K562 (cell line): ENCODE measurements around the gene KCNB1. TPM values are rescaled to one million over a fixed set of nuclear protein-coding genes. Genes with fewer than 3 reads are reported as not detected.
"Not testable (repeated sequence)": the region's sequence is repeated elsewhere in the genome, so short reads cannot be mapped to it uniquely, and the experiment has no call there.

ENCODE experiments used
- ATAC-seq: fragments of 200-7000 bp; cut with Tn5 transposase; 3 replicates; pipeline ENCODE4 v1.9.1; 2020; ENCODE audit warnings: moderate library complexity
- BruUV-seq: library from RNA; stranded (reverse); fragments of 400-500 nt; replicated peaks from 2 replicates; lab custom pipeline; 2021; lab: Mats Ljungman, UMichigan
- CTCF ChIA-PET: fragments of 300-600 bp; formaldehyde crosslinking; extraction: SDS; loops from one replicate; lab custom pipeline; 2021; ENCODE audit warnings: low intra/inter-chr PET ratio; lab: Yijun Ruan, JAX
- POLR2A ChIA-PET: fragments of 300-600, 350-650 bp; sonication (Branson Sonifier 250); formaldehyde crosslinking; extraction: SDS; loops from one replicate; lab custom pipeline; 2021; ENCODE audit warnings: antibody characterized with exemption, inconsistent platforms; lab: Yijun Ruan, JAX
- DNase-seq, 4 experiments: peaks; one replicate each; pipeline versions ENCODE4 v3.0.0 to v3.0.0-alpha.2; 2011 to 2018; ENCODE audit warnings: low spot score in 3 of 4, mixed read lengths in 3 of 4; ENCODE audit errors: extremely low read depth in 1 of 4
- FAIRE-seq: peaks from 2 replicates; lab custom pipeline; 2011; peaks lifted over from hg19 to GRCh38; lab: Jason Lieb, UNC
- H2AFZ ChIP-seq: 2 replicates; pipeline ENCODE4 v1.6.0; 2011; ENCODE audit warnings: low read depth, low read length, control low read depth, inconsistent platforms
- H3K27ac ChIP-seq: fragments of 200-600 bp; 3 replicates; pipeline ENCODE4 v1.8.0; 2011; ENCODE audit warnings: low read depth, mild to moderate bottlenecking, control low read depth, inconsistent platforms, low read length, moderate library complexity, mixed read lengths; ENCODE audit errors: extremely low read depth
- H3K27me3 ChIP-seq, 2 experiments: fragments of 300-600 bp in 1 of 2; 2 replicates in 1 of 2; 3 replicates in 1 of 2; pipeline versions ENCODE4 v1.6.0 to v1.8.0; 2011; ENCODE audit warnings: inconsistent platforms in 2 of 2, low read length in 2 of 2, mild to moderate bottlenecking in 1 of 2, mixed read lengths in 1 of 2, moderate library complexity in 1 of 2; ENCODE audit not compliant: control insufficient read depth in 2 of 2, insufficient read depth in 2 of 2
- H3K36me3 ChIP-seq: fragments of 300-600 bp; 3 replicates; pipeline ENCODE4 v1.8.0; 2011; ENCODE audit warnings: mild to moderate bottlenecking, low read length, inconsistent platforms; ENCODE audit not compliant: control insufficient read depth, insufficient read depth
- H3K4me1 ChIP-seq, 2 experiments: fragments of 200-600 bp in 1 of 2; replicated peaks in 1 of 2; 2 replicates in 1 of 2; 3 replicates in 1 of 2; pipeline versions ENCODE4 v1.5.1 to v1.8.0; 2011; ENCODE audit warnings: inconsistent platforms in 2 of 2, low read length in 2 of 2, mild to moderate bottlenecking in 1 of 2, mixed read lengths in 1 of 2, moderate library complexity in 1 of 2; ENCODE audit not compliant: control insufficient read depth in 2 of 2, insufficient read depth in 2 of 2
- H3K4me2 ChIP-seq: 2 replicates; pipeline ENCODE4 v1.6.1; 2011; ENCODE audit warnings: low read length, control low read depth, inconsistent platforms, mixed read lengths; ENCODE audit not compliant: insufficient read depth
- H3K4me3 ChIP-seq: fragments of 200-600 bp; sonication (generic), shearing (Covaris generic); 2 replicates; pipeline ENCODE4 v1.5.1; 2016; ENCODE audit warnings: control low read depth, inconsistent platforms
- H3K79me2 ChIP-seq: fragments of 200-600 bp; 3 replicates; pipeline ENCODE4 v1.8.0; 2011; ENCODE audit warnings: low read length, inconsistent platforms; ENCODE audit not compliant: control insufficient read depth, insufficient read depth
- H3K9ac ChIP-seq, 2 experiments: 2 replicates each; pipeline versions ENCODE4 v1.6.0 to v1.6.1; 2011; ENCODE audit warnings: low read depth in 2 of 2, low read length in 2 of 2, control low read depth in 1 of 2, inconsistent platforms in 1 of 2, mild to moderate bottlenecking in 1 of 2, mixed read lengths in 1 of 2; ENCODE audit not compliant: insufficient read depth in 1 of 2
- H3K9me1 ChIP-seq: one replicate; pipeline ENCODE4 v1.6.0; 2011; ENCODE audit warnings: inconsistent platforms, mild to moderate bottlenecking, low read length, moderate library complexity; ENCODE audit not compliant: control insufficient read depth, insufficient read depth
- H3K9me3 ChIP-seq: replicated peaks from 2 replicates; pipeline ENCODE4 v1.5.1; 2011; ENCODE audit warnings: low read depth, low read length, inconsistent platforms; ENCODE audit not compliant: control insufficient read depth, insufficient read depth
- H4K20me1 ChIP-seq: replicated peaks from 2 replicates; pipeline ENCODE4 v1.6.1; 2011; ENCODE audit warnings: low read length, inconsistent platforms, mixed read lengths; ENCODE audit not compliant: control insufficient read depth, insufficient read depth
- RCOR1 ChIP-seq, 2 experiments: IDR thresholded peaks; 2 replicates each; pipeline ENCODE4 v1.6.1; 2012; ENCODE audit warnings: low read depth in 2 of 2, low read length in 2 of 2, borderline replicate concordance in 1 of 2, improper control_type of control experiment in 1 of 2
- TCF3 ChIP-seq: sonication (generic); formaldehyde crosslinking; IDR thresholded peaks from 2 replicates; pipeline ENCODE4 v1.4.0; 2020; ENCODE audit warnings: mild to moderate bottlenecking, missing genetic modification reagents
- WGBS: fragments of 100-300 bp; shearing (Covaris generic); methylation state at CpG from one replicate; pipeline ENCODE4 v1.1.6; 2016; ENCODE audit warnings: low coverage, mixed read lengths; ENCODE audit not compliant: insufficient coverage; ENCODE audit errors: missing lambda C conversion rate; 5-methylcytosine and 5-hydroxymethylcytosine counted together
- in situ Hi-C: fragments of 300-500 bp; cut with MboI; formaldehyde crosslinking; loops from 4 replicates; pipeline ENCODE4 v1.15.0; 2018; ENCODE audit warnings: inconsistent platforms, mixed read lengths
- intact Hi-C: fragments of 100-400 bp; cut with micrococcal nuclease; formaldehyde crosslinking; loops from 2 replicates; pipeline ENCODE4 v1.14.2; 2022
- polyA plus RNA-seq, 8 experiments: library from polyadenylated mRNA; depleted of rRNA in 4 of 8; stranded (reverse) in 5 of 8; unstranded in 3 of 8; fragments of >200 nt; fragmentation: Nextera tagmentation in 2 of 8; fragmentation: Illumina TruSeq in 1 of 8; extraction: Ambion mirVana in 2 of 8; extraction: Trizol in 1 of 8; gene quantifications; 2 replicates each; pipeline versions ENCODE4 v1.2.1 to v1.2.3, GENCODE V29; 2011 to 2014; ENCODE audit warnings: inconsistent platforms in 1 of 8, missing spikeins in 1 of 8
- total RNA-seq, 7 experiments: library from RNA; depleted of rRNA in 6 of 7; stranded (reverse); fragments of >200 nt in 6 of 7; fragmentation: Illumina TruSeq in 2 of 7; extraction: Trizol in 2 of 7; gene quantifications; 2 replicates each; pipeline versions ENCODE4 v1.2.1 to v1.2.3, GENCODE V29; 2011 to 2021; ENCODE audit warnings: low replicate concordance in 1 of 7
- TF ChIP-seq, protein P1 (sequence below): sonication (generic); formaldehyde crosslinking; IDR thresholded peaks from 2 replicates; pipeline ENCODE4 v1.8.1; 2023; ENCODE audit warnings: mild to moderate bottlenecking, missing genetic modification reagents

KCNB1 gene
- total and polyA plus RNA-seq, 9 of the 15 experiments (the other 6 are each of a cell fraction or from before 2014, with no cell fraction given) = 0.01 to 0.06 TPM; not detected in 7

- TF ChIP-seq, protein P1, sequence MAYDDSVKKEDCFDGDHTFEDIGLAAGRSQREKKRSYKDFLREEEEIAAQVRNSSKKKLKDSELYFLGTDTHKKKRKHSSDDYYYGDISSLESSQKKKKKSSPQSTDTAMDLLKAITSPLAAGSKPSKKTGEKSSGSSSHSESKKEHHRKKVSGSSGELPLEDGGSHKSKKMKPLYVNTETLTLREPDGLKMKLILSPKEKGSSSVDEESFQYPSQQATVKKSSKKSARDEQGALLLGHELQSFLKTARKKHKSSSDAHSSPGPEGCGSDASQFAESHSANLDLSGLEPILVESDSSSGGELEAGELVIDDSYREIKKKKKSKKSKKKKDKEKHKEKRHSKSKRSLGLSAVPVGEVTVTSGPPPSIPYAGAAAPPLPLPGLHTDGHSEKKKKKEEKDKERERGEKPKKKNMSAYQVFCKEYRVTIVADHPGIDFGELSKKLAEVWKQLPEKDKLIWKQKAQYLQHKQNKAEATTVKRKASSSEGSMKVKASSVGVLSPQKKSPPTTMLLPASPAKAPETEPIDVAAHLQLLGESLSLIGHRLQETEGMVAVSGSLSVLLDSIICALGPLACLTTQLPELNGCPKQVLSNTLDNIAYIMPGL (CRISPR knock-in tag) = no peak
- peak; percentile 71 for TF ChIP-seq TCF3 (CRISPR knock-in tag)
- peak in 1 of 2 experiments; percentile 25; a peak in 1 of 4 replicates for TF ChIP-seq RCOR1 (IDR thresholded peaks at IDR 0.05; ENCODE audit: borderline replicate concordance in 1 of 2, low read depth in 2 of 2, low read length in 2 of 2)
Measured at GRCh38 chr20:49411221-49411925, 71.1 kb downstream of the KCNB1 start (continued).

GRCh38 chr20:49409975-49410621 is 72.4 kb downstream of the KCNB1 start:
- in situ Hi-C loops, H2AFZ ChIP-seq, H3K4me3 ChIP-seq, H3K9ac ChIP-seq, H3K4me1 ChIP-seq, BruUV-seq, DNase-seq, H3K9me3 ChIP-seq, H3K36me3 ChIP-seq, intact Hi-C loops, ATAC-seq, H3K4me2 ChIP-seq, H3K9me1 ChIP-seq, H3K79me2 ChIP-seq, FAIRE-seq, H3K27ac ChIP-seq: not testable (repeated sequence)
- WGBS = 0% methylated on average over 5 of the region's 5 CpGs
- peaks cover 15% of the 10 kb centered on the region for H4K20me1 ChIP-seq
- peaks cover 32 to 63% of the 10 kb centered on the region in 2 experiments for H3K27me3 ChIP-seq
- ChIA-PET POLR2A (interaction anchor here (1.1 to 1.3 kb wide), 2 partner anchors 13 to 16 kb away, joined by 3 to 4 read pairs; no protein-coding TSS in a partner anchor), CTCF (interaction anchor here (0.7 kb wide), 1 partner anchor 84 kb away, joined by 5 read pairs; no protein-coding TSS in a partner anchor)
